GM23338 (cell line): ENCODE results near the gene TNNI3K. TPM values are rescaled to one million over a fixed set of nuclear protein-coding genes. Genes with fewer than 3 reads are reported as not detected.

ENCODE experiments used
- ATAC-seq: fragments of 200-7000 bp; cut with Tn5 transposase; 3 replicates; pipeline ENCODE4 v1.9.1; 2020
- DNase-seq: peaks from one replicate; pipeline ENCODE4 v3.0.0-alpha.2; 2015; ENCODE audit warnings: low spot score
- H2AFZ ChIP-seq: fragments of 200-600 bp; sonication (generic); 2 replicates; pipeline ENCODE4 v1.8.0; 2016; ENCODE audit warnings: antibody characterized with exemption, mild to moderate bottlenecking, moderate library complexity
- H3F3A ChIP-seq: fragments of 200-600 bp; sonication (generic); replicated peaks from 2 replicates; pipeline ENCODE4 v1.8.0; 2017; ENCODE audit warnings: antibody characterized with exemption, mixed run types, low read depth
- H3K27ac ChIP-seq: fragments of 200-600 bp; sonication (generic); 2 replicates; pipeline ENCODE4 v1.6.1; 2016; ENCODE audit warnings: low read depth
- H3K27me3 ChIP-seq: fragments of 200-600 bp; sonication (generic); 2 replicates; pipeline ENCODE4 v1.8.0; 2016; ENCODE audit warnings: mild to moderate bottlenecking, mixed run types, moderate library complexity; ENCODE audit not compliant: insufficient read depth
- H3K36me3 ChIP-seq: fragments of 200-600 bp; sonication (generic); 2 replicates; pipeline ENCODE4 v1.8.0; 2016; ENCODE audit warnings: mild to moderate bottlenecking; ENCODE audit not compliant: insufficient read depth
- H3K4me1 ChIP-seq: fragments of 200-600 bp; sonication (generic); 2 replicates; pipeline ENCODE4 v1.8.0; 2016; ENCODE audit warnings: mild to moderate bottlenecking, moderate library complexity; ENCODE audit not compliant: insufficient read depth
- H3K4me2 ChIP-seq: fragments of 200-600 bp; sonication (generic); 2 replicates; pipeline ENCODE4 v1.7.1; 2017; ENCODE audit warnings: mixed run types
- H3K4me3 ChIP-seq: fragments of 200-600 bp; sonication (generic); 2 replicates; pipeline ENCODE4 v1.6.1; 2016; ENCODE audit warnings: mixed run types
- H3K79me2 ChIP-seq: fragments of 200-600 bp; sonication (generic); replicated peaks from 2 replicates; pipeline ENCODE4 v1.8.0; 2017; ENCODE audit warnings: mild to moderate bottlenecking; ENCODE audit not compliant: insufficient read depth
- H3K9me2 ChIP-seq: fragments of 200-600 bp; sonication (generic); 2 replicates; pipeline ENCODE4 v1.8.0; 2017; ENCODE audit not compliant: insufficient read depth
- H4K20me1 ChIP-seq: fragments of 200-600 bp; sonication (generic); replicated peaks from 2 replicates; pipeline ENCODE4 v1.8.0; 2017; ENCODE audit warnings: mild to moderate bottlenecking; ENCODE audit not compliant: insufficient read depth
- H3K27ac Mint-ChIP-seq: 2 replicates; pipeline ENCODE4 v1.8.0; 2020; ENCODE audit warnings: inconsistent platforms, mild to moderate bottlenecking, moderate library complexity, mixed read lengths
- H3K27me3 Mint-ChIP-seq: 3 replicates; pipeline ENCODE4 v1.8.0; 2022; ENCODE audit warnings: low read depth, mild to moderate bottlenecking, moderate library complexity, mixed read lengths, inconsistent platforms; ENCODE audit not compliant: insufficient read depth, poor library complexity
- H3K36me3 Mint-ChIP-seq: 3 replicates; pipeline ENCODE4 v1.8.0; 2021; ENCODE audit warnings: low read depth, mild to moderate bottlenecking, inconsistent platforms, moderate library complexity, mixed read lengths
- H3K4me1 Mint-ChIP-seq: 3 replicates; pipeline ENCODE4 v1.8.0; 2020; ENCODE audit warnings: mild to moderate bottlenecking, inconsistent platforms, mixed read lengths
- H3K4me3 Mint-ChIP-seq: 3 replicates; pipeline ENCODE4 v1.8.0; 2021; ENCODE audit warnings: moderate library complexity, mild to moderate bottlenecking, inconsistent platforms, mixed read lengths
- H3K9me3 Mint-ChIP-seq: 3 replicates; pipeline ENCODE4 v1.8.0; 2020; ENCODE audit warnings: moderate library complexity, mild to moderate bottlenecking, inconsistent platforms, mixed read lengths
- CREB1 ChIP-seq: fragments of 250-450 bp; sonication (Bioruptor Pico); IDR thresholded peaks from 2 replicates; pipeline ENCODE4 v1.5.0; 2020; ENCODE audit warnings: low read depth, mild to moderate bottlenecking, moderate library complexity
- EZH2 ChIP-seq: fragments of 200-600 bp; sonication (generic); IDR thresholded peaks from one replicate; pipeline ENCODE4 v1.8.0; 2017; ENCODE audit warnings: antibody characterized with exemption, mild to moderate bottlenecking, low read depth; ENCODE audit not compliant: unreplicated experiment
- NANOG ChIP-seq: IDR thresholded peaks from 2 replicates; pipeline ENCODE4 v1.6.1; 2016; ENCODE audit warnings: antibody characterized with exemption, borderline replicate concordance
- POLR2AphosphoS5 ChIP-seq: IDR thresholded peaks from 2 replicates; pipeline ENCODE4 v1.6.1; 2016; ENCODE audit warnings: antibody characterized with exemption, low read depth
- STAT1 ChIP-seq: IDR thresholded peaks from one replicate; pipeline ENCODE4 v1.6.1; 2016; ENCODE audit warnings: antibody characterized with exemption; ENCODE audit not compliant: unreplicated experiment
- ZNF331 ChIP-seq: fragments of 250-450 bp; sonication (Bioruptor Pico); IDR thresholded peaks from 2 replicates; pipeline ENCODE4 v1.5.0; 2020; ENCODE audit warnings: low read depth, mild to moderate bottlenecking, moderate library complexity
- polyA plus RNA-seq: library from polyadenylated mRNA; unstranded; fragments of >200 nt; fragmentation: Nextera tagmentation; extraction: Ambion mirVana; gene quantifications from 2 replicates; pipeline ENCODE4 v1.2.1, GENCODE V29; 2016
- total RNA-seq: library from RNA; depleted of rRNA; stranded (reverse); fragments of >200 nt; shearing (Covaris generic); gene quantifications from 2 replicates; pipeline ENCODE4 v1.2.3, GENCODE V29; 2014
- TF ChIP-seq, protein P1 (sequence below), 2 experiments: fragments of 200-600 bp in 1 of 2; sonication (generic) in 1 of 2; conservative IDR thresholded peaks; 2 replicates each; pipeline versions ENCODE4 v1.5.1 to v1.6.1; 2016 to 2017; ENCODE audit warnings: antibody characterized with exemption in 2 of 2, low read depth in 2 of 2, mild to moderate bottlenecking in 2 of 2, moderate library complexity in 1 of 2
- TF ChIP-seq, protein P2 (sequence below): IDR thresholded peaks from one replicate; pipeline ENCODE4 v1.6.1; 2018; ENCODE audit warnings: antibody characterized with exemption; ENCODE audit not compliant: unreplicated experiment
- TF ChIP-seq, protein P3 (sequence below): IDR thresholded peaks from 2 replicates; pipeline ENCODE4 v1.6.1; 2016; ENCODE audit warnings: antibody characterized with exemption
- TF ChIP-seq, protein P4 (sequence below): fragments of 250-450 bp; sonication (Bioruptor Pico); IDR thresholded peaks from 2 replicates; pipeline ENCODE4 v1.5.0; 2020; ENCODE audit warnings: mild to moderate bottlenecking, moderate library complexity

Gene TNNI3K
- total and polyA plus RNA-seq, 2 experiments from 2014 or later = not detected

DNA sequence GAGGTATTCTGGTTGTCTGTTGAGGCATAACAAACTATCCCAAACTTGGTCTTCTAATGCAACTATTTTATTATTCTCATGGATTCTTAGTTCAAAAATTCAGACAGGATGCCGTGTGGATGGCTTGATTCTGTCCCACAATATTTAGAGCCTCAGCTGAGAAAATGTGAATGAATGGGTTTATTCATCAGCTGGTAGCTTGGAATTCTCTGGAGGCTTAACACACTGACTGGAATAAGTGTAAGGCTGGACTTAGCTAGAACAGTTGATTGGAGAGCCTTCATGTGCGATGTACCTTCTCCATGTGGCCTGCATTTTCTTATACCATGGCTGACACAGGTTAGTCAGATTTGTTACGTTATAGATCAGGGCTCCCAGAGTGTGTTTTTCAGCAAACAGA lies 30.8 kb downstream of the TNNI3K start:
- H3F3A ChIP-seq = no peaks in the 10 kb centered on the region
- DNase-seq (no peak), ATAC-seq (no peak)
- no peaks in the 10 kb centered on the region for H3K4me1 ChIP-seq
- Mint-ChIP-seq H3K27ac (no peak overlapping the region), H3K36me3 (no peaks in the 10 kb centered on the region), H3K4me3 (no peak overlapping the region), H3K27me3 (no peaks in the 10 kb centered on the region), H3K9me3 (no peaks in the 10 kb centered on the region), H3K4me1 (no peaks in the 10 kb centered on the region)
- H3K36me3 ChIP-seq = no peaks in the 10 kb centered on the region
- no peak overlapping the region for H3K27ac ChIP-seq
- H3K9me2 ChIP-seq = no peaks in the 10 kb centered on the region
- H4K20me1 ChIP-seq = no peaks in the 10 kb centered on the region
- no peaks in the 10 kb centered on the region for H3K79me2 ChIP-seq
- no peaks in the 10 kb centered on the region for H3K27me3 ChIP-seq
- TF ChIP-seq, protein P1, sequence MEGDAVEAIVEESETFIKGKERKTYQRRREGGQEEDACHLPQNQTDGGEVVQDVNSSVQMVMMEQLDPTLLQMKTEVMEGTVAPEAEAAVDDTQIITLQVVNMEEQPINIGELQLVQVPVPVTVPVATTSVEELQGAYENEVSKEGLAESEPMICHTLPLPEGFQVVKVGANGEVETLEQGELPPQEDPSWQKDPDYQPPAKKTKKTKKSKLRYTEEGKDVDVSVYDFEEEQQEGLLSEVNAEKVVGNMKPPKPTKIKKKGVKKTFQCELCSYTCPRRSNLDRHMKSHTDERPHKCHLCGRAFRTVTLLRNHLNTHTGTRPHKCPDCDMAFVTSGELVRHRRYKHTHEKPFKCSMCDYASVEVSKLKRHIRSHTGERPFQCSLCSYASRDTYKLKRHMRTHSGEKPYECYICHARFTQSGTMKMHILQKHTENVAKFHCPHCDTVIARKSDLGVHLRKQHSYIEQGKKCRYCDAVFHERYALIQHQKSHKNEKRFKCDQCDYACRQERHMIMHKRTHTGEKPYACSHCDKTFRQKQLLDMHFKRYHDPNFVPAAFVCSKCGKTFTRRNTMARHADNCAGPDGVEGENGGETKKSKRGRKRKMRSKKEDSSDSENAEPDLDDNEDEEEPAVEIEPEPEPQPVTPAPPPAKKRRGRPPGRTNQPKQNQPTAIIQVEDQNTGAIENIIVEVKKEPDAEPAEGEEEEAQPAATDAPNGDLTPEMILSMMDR (conservative IDR thresholded peaks at IDR 0.05; ENCODE audit: low read depth in 2 of 2) = no peak
- TF ChIP-seq, protein P2, sequence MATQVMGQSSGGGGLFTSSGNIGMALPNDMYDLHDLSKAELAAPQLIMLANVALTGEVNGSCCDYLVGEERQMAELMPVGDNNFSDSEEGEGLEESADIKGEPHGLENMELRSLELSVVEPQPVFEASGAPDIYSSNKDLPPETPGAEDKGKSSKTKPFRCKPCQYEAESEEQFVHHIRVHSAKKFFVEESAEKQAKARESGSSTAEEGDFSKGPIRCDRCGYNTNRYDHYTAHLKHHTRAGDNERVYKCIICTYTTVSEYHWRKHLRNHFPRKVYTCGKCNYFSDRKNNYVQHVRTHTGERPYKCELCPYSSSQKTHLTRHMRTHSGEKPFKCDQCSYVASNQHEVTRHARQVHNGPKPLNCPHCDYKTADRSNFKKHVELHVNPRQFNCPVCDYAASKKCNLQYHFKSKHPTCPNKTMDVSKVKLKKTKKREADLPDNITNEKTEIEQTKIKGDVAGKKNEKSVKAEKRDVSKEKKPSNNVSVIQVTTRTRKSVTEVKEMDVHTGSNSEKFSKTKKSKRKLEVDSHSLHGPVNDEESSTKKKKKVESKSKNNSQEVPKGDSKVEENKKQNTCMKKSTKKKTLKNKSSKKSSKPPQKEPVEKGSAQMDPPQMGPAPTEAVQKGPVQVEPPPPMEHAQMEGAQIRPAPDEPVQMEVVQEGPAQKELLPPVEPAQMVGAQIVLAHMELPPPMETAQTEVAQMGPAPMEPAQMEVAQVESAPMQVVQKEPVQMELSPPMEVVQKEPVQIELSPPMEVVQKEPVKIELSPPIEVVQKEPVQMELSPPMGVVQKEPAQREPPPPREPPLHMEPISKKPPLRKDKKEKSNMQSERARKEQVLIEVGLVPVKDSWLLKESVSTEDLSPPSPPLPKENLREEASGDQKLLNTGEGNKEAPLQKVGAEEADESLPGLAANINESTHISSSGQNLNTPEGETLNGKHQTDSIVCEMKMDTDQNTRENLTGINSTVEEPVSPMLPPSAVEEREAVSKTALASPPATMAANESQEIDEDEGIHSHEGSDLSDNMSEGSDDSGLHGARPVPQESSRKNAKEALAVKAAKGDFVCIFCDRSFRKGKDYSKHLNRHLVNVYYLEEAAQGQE = no peak
- TF ChIP-seq NANOG (no peak), CREB1 (no peak), POLR2AphosphoS5 (no peak), EZH2 (no peak), STAT1 (no peak), ZNF331 (CRISPR knock-in tag) (no peak)
- TF ChIP-seq, protein P3, sequence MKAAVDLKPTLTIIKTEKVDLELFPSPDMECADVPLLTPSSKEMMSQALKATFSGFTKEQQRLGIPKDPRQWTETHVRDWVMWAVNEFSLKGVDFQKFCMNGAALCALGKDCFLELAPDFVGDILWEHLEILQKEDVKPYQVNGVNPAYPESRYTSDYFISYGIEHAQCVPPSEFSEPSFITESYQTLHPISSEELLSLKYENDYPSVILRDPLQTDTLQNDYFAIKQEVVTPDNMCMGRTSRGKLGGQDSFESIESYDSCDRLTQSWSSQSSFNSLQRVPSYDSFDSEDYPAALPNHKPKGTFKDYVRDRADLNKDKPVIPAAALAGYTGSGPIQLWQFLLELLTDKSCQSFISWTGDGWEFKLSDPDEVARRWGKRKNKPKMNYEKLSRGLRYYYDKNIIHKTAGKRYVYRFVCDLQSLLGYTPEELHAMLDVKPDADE = no peak
- TF ChIP-seq, protein P4, sequence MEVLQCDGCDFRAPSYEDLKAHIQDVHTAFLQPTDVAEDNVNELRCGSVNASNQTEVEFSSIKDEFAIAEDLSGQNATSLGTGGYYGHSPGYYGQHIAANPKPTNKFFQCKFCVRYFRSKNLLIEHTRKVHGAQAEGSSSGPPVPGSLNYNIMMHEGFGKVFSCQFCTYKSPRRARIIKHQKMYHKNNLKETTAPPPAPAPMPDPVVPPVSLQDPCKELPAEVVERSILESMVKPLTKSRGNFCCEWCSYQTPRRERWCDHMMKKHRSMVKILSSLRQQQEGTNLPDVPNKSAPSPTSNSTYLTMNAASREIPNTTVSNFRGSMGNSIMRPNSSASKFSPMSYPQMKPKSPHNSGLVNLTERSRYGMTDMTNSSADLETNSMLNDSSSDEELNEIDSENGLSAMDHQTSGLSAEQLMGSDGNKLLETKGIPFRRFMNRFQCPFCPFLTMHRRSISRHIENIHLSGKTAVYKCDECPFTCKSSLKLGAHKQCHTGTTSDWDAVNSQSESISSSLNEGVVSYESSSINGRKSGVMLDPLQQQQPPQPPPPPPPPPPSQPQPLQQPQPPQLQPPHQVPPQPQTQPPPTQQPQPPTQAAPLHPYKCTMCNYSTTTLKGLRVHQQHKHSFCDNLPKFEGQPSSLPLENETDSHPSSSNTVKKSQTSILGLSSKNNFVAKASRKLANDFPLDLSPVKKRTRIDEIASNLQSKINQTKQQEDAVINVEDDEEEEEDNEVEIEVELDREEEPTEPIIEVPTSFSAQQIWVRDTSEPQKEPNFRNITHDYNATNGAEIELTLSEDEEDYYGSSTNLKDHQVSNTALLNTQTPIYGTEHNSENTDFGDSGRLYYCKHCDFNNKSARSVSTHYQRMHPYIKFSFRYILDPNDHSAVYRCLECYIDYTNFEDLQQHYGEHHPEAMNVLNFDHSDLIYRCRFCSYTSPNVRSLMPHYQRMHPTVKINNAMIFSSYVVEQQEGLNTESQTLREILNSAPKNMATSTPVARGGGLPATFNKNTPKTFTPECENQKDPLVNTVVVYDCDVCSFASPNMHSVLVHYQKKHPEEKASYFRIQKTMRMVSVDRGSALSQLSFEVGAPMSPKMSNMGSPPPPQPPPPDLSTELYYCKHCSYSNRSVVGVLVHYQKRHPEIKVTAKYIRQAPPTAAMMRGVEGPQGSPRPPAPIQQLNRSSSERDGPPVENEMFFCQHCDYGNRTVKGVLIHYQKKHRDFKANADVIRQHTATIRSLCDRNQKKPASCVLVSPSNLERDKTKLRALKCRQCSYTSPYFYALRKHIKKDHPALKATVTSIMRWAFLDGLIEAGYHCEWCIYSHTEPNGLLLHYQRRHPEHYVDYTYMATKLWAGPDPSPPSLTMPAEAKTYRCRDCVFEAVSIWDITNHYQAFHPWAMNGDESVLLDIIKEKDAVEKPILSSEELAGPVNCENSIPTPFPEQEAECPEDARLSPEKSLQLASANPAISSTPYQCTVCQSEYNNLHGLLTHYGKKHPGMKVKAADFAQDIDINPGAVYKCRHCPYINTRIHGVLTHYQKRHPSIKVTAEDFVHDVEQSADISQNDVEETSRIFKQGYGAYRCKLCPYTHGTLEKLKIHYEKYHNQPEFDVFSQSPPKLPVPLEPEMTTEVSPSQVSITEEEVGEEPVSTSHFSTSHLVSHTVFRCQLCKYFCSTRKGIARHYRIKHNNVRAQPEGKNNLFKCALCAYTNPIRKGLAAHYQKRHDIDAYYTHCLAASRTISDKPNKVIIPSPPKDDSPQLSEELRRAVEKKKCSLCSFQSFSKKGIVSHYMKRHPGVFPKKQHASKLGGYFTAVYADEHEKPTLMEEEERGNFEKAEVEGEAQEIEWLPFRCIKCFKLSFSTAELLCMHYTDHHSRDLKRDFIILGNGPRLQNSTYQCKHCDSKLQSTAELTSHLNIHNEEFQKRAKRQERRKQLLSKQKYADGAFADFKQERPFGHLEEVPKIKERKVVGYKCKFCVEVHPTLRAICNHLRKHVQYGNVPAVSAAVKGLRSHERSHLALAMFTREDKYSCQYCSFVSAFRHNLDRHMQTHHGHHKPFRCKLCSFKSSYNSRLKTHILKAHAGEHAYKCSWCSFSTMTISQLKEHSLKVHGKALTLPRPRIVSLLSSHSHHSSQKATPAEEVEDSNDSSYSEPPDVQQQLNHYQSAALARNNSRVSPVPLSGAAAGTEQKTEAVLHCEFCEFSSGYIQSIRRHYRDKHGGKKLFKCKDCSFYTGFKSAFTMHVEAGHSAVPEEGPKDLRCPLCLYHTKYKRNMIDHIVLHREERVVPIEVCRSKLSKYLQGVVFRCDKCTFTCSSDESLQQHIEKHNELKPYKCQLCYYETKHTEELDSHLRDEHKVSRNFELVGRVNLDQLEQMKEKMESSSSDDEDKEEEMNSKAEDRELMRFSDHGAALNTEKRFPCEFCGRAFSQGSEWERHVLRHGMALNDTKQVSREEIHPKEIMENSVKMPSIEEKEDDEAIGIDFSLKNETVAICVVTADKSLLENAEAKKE = no peak
- H2AFZ ChIP-seq = no peak overlapping the region
- H3K4me2 ChIP-seq = no peak overlapping the region
- H3K4me3 ChIP-seq = no peak overlapping the region
